Esophagus squamous epithelium (tissue), 4 donors: ENCODE results near the gene WWTR1.

ENCODE experiments used
- CTCF ChIP-seq, 6 experiments: fragments of 450-650 bp in 4 of 6; fragments of 200-600 bp in 2 of 6; sonication (generic) in 2 of 6; IDR thresholded peaks; one replicate each; pipeline ENCODE4 v1.5.1; 2016 to 2019; ENCODE audit warnings: antibody characterized with exemption in 6 of 6, mild to moderate bottlenecking in 4 of 6, moderate library complexity in 4 of 6
- POLR2A ChIP-seq, 4 donors: fragments of 450-650 bp; IDR thresholded peaks; one replicate each; pipeline ENCODE4 v1.6.1; 2017; ENCODE audit warnings: antibody characterized with exemption in 4 of 4, mild to moderate bottlenecking in 4 of 4, moderate library complexity in 3 of 4

- no peak for TF ChIP-seq CTCF (IDR thresholded peaks at IDR 0.05)
- TF ChIP-seq POLR2A (IDR thresholded peaks at IDR 0.05): no peak
Observed at GRCh38 chr3:149610351-149611105, 47.3 kb downstream of the WWTR1 start.
